MCF 10A (cell line): ENCODE results near the gene BEND7. TPM values are rescaled to one million over a fixed set of nuclear protein-coding genes. Genes with fewer than 3 reads are reported as not detected.

Source experiments
- BruUV-seq: library from RNA; stranded (reverse); fragments of 400-500 nt; replicated peaks from 2 replicates; lab custom pipeline; 2021; lab: Mats Ljungman, UMichigan
- CTCF ChIA-PET: fragments of 300-600 bp; sonication (Branson Sonifier 250); formaldehyde crosslinking; extraction: SDS; loops from one replicate; lab custom pipeline; 2021; ENCODE audit warnings: antibody characterized with exemption, inconsistent platforms; lab: Yijun Ruan, JAX
- POLR2A ChIA-PET: fragments of 300-600, 350-650 bp; sonication (Branson Sonifier 250); formaldehyde crosslinking; extraction: SDS; loops from one replicate; lab custom pipeline; 2020; ENCODE audit warnings: antibody characterized with exemption, inconsistent platforms; lab: Yijun Ruan, JAX
- DNase-seq: peaks from one replicate; pipeline ENCODE4 v3.0.0-alpha.2; 2018; ENCODE audit not compliant: unreplicated experiment
- H3K27ac Mint-ChIP-seq: one replicate; pipeline ENCODE4 v1.8.0; 2022; ENCODE audit warnings: mild to moderate bottlenecking, low read depth, mixed read lengths; ENCODE audit not compliant: unreplicated experiment
- H3K27me3 Mint-ChIP-seq: one replicate; pipeline ENCODE4 v1.8.0; 2022; ENCODE audit warnings: mixed read lengths; ENCODE audit not compliant: insufficient read depth, unreplicated experiment
- H3K36me3 Mint-ChIP-seq: one replicate; pipeline ENCODE4 v1.8.0; 2022; ENCODE audit warnings: mild to moderate bottlenecking, moderate library complexity, mixed read lengths; ENCODE audit not compliant: insufficient read depth, unreplicated experiment
- H3K4me1 Mint-ChIP-seq: one replicate; pipeline ENCODE4 v1.8.0; 2022; ENCODE audit warnings: mixed read lengths; ENCODE audit not compliant: insufficient read depth, unreplicated experiment
- H3K4me3 Mint-ChIP-seq: one replicate; pipeline ENCODE4 v1.8.0; 2022; ENCODE audit warnings: mild to moderate bottlenecking, moderate library complexity, mixed read lengths; ENCODE audit not compliant: unreplicated experiment
- H3K9me3 Mint-ChIP-seq: one replicate; pipeline ENCODE4 v1.8.0; 2022; ENCODE audit warnings: mixed read lengths; ENCODE audit not compliant: unreplicated experiment
- intact Hi-C: fragments of 100-400 bp; cut with micrococcal nuclease; formaldehyde crosslinking; loops from 2 replicates; pipeline ENCODE4 v1.14.1; 2022
- total RNA-seq: library from RNA; stranded (reverse); gene quantifications from 2 replicates; pipeline ENCODE4 v1.2.3, GENCODE V29; 2022
- TF ChIP-seq, protein P1 (sequence below): fragments of 200-600 bp; IDR thresholded peaks from one replicate; pipeline ENCODE4 v1.8.0; 2022; ENCODE audit warnings: antibody characterized with exemption, mild to moderate bottlenecking; ENCODE audit not compliant: unreplicated experiment

The BEND7 gene
- total RNA-seq, 1 experiment from 2014 or later: 12.4 TPM

DNA sequence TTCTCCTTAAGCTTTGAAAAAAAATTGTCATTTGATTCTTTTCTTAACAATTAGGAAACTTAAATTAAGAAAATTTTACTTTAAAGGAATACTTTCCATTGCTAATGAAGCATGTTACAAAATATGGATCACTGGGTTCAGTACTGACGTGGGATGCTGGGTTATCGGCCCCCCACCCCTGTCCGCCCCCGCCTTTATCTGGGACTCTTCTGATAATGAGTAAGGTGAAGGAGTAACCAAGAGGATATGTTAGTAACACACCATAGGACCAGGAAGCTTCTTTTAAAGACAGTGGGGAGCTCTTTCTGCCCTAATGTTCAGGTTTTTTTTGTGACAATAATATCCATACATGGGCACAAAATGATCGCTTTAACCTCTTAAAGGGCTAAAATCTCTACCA, 29.7 kb downstream of the BEND7 start:
- H3K9me3 Mint-ChIP-seq: no peaks in the 10 kb centered on the region
- H3K36me3 Mint-ChIP-seq: no peaks in the 10 kb centered on the region
- ChIA-PET POLR2A (interaction anchor here (0.8 to 1.0 kb wide), 2 partner anchors 28 to 197 kb away, joined by 3 read pairs; no protein-coding TSS in a partner anchor), CTCF (interaction anchor here (0.6 kb wide), 1 partner anchor 156 kb away, joined by 3 read pairs; no protein-coding TSS in a partner anchor)
- H3K4me1 Mint-ChIP-seq: peaks cover 6% of the 10 kb centered on the region
- H3K27me3 Mint-ChIP-seq: no peaks in the 10 kb centered on the region
- BruUV-seq: no TSS peak
- H3K4me3 Mint-ChIP-seq: no peak overlapping the region
- no peak for DNase-seq
- intact Hi-C loops: no loop called here
- TF ChIP-seq, protein P1, sequence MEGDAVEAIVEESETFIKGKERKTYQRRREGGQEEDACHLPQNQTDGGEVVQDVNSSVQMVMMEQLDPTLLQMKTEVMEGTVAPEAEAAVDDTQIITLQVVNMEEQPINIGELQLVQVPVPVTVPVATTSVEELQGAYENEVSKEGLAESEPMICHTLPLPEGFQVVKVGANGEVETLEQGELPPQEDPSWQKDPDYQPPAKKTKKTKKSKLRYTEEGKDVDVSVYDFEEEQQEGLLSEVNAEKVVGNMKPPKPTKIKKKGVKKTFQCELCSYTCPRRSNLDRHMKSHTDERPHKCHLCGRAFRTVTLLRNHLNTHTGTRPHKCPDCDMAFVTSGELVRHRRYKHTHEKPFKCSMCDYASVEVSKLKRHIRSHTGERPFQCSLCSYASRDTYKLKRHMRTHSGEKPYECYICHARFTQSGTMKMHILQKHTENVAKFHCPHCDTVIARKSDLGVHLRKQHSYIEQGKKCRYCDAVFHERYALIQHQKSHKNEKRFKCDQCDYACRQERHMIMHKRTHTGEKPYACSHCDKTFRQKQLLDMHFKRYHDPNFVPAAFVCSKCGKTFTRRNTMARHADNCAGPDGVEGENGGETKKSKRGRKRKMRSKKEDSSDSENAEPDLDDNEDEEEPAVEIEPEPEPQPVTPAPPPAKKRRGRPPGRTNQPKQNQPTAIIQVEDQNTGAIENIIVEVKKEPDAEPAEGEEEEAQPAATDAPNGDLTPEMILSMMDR: no peak
- no peak overlapping the region for H3K27ac Mint-ChIP-seq

GRCh38 chr10:13496931-13497330, 31.9 kb downstream of the BEND7 start:
- Mint-ChIP-seq H3K4me3 (no peak overlapping the region), H3K27ac (no peak overlapping the region), H3K4me1 (no peaks in the 10 kb centered on the region), H3K9me3 (no peaks in the 10 kb centered on the region), H3K36me3 (no peaks in the 10 kb centered on the region), H3K27me3 (no peaks in the 10 kb centered on the region)
- CTCF ChIA-PET: interaction anchor here (0.6 to 1.0 kb wide), 4 partner anchors 10 to 1008 kb away, joined by 3 read pairs; no protein-coding TSS in a partner anchor
- BruUV-seq: no TSS peak
- intact Hi-C loops: no loop called here
- DNase-seq: no peak
- TF ChIP-seq, protein P1: no peak
- POLR2A ChIA-PET: interaction anchor here (0.6 kb wide), 1 partner anchor 112 kb away, joined by 3 read pairs; no protein-coding TSS in a partner anchor

DNA sequence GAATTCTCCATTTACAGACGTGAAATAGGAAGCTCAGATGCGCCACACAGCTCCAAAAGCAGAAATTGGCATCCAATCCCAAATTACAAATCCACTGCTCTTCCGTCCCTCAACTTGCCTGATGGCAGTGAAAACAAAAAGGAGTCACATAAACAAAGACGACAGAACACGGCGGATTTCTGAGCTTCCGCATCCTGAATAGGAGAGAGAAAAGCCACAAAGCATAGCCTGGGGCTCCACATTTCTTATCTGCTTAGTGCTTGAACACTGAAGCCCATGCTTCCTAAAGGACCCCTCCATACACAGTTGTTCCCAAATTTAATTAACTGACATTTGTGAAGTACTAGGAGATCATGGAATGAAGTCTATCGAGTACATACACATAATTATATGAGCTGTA, 32.6 kb downstream of the BEND7 start:
- ChIA-PET CTCF (interaction anchor here (0.5 to 1.0 kb wide), 5 partner anchors 10 to 1008 kb away, joined by 3 to 4 read pairs (median 3); no protein-coding TSS in a partner anchor), POLR2A (interaction anchor here (0.6 to 0.7 kb wide), 2 partner anchors 39 to 111 kb away, joined by 3 read pairs; no protein-coding TSS in a partner anchor)
- intact Hi-C loops: no loop called here
- Mint-ChIP-seq H3K36me3 (no peaks in the 10 kb centered on the region), H3K4me1 (no peaks in the 10 kb centered on the region), H3K27ac (no peak overlapping the region), H3K9me3 (no peaks in the 10 kb centered on the region), H3K4me3 (no peak overlapping the region), H3K27me3 (no peaks in the 10 kb centered on the region)
- TF ChIP-seq, protein P1: no peak
- no peak for DNase-seq
- BruUV-seq: no TSS peak

GRCh38 chr10:13492493-13493180, 36.2 kb downstream of the BEND7 start:
- TF ChIP-seq, protein P1: no peak
- no peak overlapping the region for H3K4me3 Mint-ChIP-seq
- ChIA-PET POLR2A (no interaction called here), CTCF (no interaction called here)
- no peaks in the 10 kb centered on the region for H3K9me3 Mint-ChIP-seq
- no peaks in the 10 kb centered on the region for H3K27me3 Mint-ChIP-seq
- H3K27ac Mint-ChIP-seq: no peak overlapping the region
- DNase-seq: no peak
- intact Hi-C loops: no loop called here
- H3K4me1 Mint-ChIP-seq: no peaks in the 10 kb centered on the region
- BruUV-seq: no TSS peak
- no peaks in the 10 kb centered on the region for H3K36me3 Mint-ChIP-seq
